CD14-positive monocyte (primary cell): ENCODE results near the gene ITPKA. TPM values are rescaled to one million over a fixed set of nuclear protein-coding genes. Genes with fewer than 3 reads are reported as not detected.

ENCODE experiments used
- DNase-seq, 3 donors: peaks; one replicate each; pipeline ENCODE4 v3.0.0-alpha.2; 2011 to 2022
- H2AFZ ChIP-seq: 2 replicates; pipeline ENCODE4 v1.6.0; 2012; ENCODE audit warnings: mild to moderate bottlenecking, low read depth, low read length, inconsistent platforms; ENCODE audit not compliant: insufficient read depth, poor library complexity, severe bottlenecking
- H3K27ac ChIP-seq, 2 donors: 1 replicate in 1 of 2; 2 replicates in 1 of 2; pipeline ENCODE4 v1.5.1; 2012 to 2013; ENCODE audit warnings: low read length in 2 of 2, control low read depth in 1 of 2, inconsistent platforms in 1 of 2, low read depth in 1 of 2, mild to moderate bottlenecking in 1 of 2
- H3K27me3 ChIP-seq, 2 donors: one replicate each; pipeline versions ENCODE4 v1.6.0 to v1.6.1; 2011 to 2013; ENCODE audit warnings: low read length in 2 of 2; ENCODE audit not compliant: control insufficient read depth in 2 of 2, insufficient read depth in 2 of 2
- H3K36me3 ChIP-seq, 2 donors: replicated peaks in 1 of 2; 1 replicate in 1 of 2; 2 replicates in 1 of 2; pipeline versions ENCODE4 v1.5.1 to v1.6.1; 2012 to 2013; ENCODE audit warnings: low read length in 2 of 2, control low read depth in 1 of 2, inconsistent platforms in 1 of 2, mild to moderate bottlenecking in 1 of 2; ENCODE audit not compliant: insufficient read depth in 2 of 2, control insufficient read depth in 1 of 2
- H3K4me1 ChIP-seq, 2 donors: 1 replicate in 1 of 2; 2 replicates in 1 of 2; pipeline versions ENCODE4 v1.5.1 to v1.6.1; 2012 to 2013; ENCODE audit warnings: low read length in 2 of 2, control low read depth in 1 of 2, inconsistent platforms in 1 of 2, mild to moderate bottlenecking in 1 of 2, moderate library complexity in 1 of 2; ENCODE audit not compliant: insufficient read depth in 2 of 2, control insufficient read depth in 1 of 2
- H3K4me2 ChIP-seq: replicated peaks from 2 replicates; pipeline ENCODE3; 2012; ENCODE audit warnings: low read length, moderate library complexity, mild to moderate bottlenecking; ENCODE audit not compliant: poor library complexity, severe bottlenecking; ENCODE audit errors: extremely low read depth
- H3K4me3 ChIP-seq, 3 experiments: fragments of 200-600 bp in 1 of 3; sonication (generic) in 1 of 3; replicated peaks in 1 of 3; 1 replicate in 2 of 3; 2 replicates in 1 of 3; pipeline ENCODE4 v1.5.1; 2011 to 2013; ENCODE audit warnings: low read length in 3 of 3, mild to moderate bottlenecking in 3 of 3, control low read depth in 2 of 3, low read depth in 2 of 3, inconsistent platforms in 1 of 3, moderate library complexity in 1 of 3
- H3K79me2 ChIP-seq: 2 replicates; pipeline ENCODE4 v1.6.0; 2012; ENCODE audit warnings: mild to moderate bottlenecking, control low read depth, inconsistent platforms, low read length, moderate library complexity; ENCODE audit not compliant: insufficient read depth
- H3K9ac ChIP-seq: 2 replicates; pipeline ENCODE4 v1.6.0; 2017; ENCODE audit warnings: low read length, mild to moderate bottlenecking; ENCODE audit not compliant: insufficient read depth, poor library complexity, severe bottlenecking
- H3K9me3 ChIP-seq, 2 donors: replicated peaks in 1 of 2; 1 replicate in 1 of 2; 2 replicates in 1 of 2; pipeline versions ENCODE4 v1.5.1 to v1.6.1; 2012 to 2013; ENCODE audit warnings: low read length in 2 of 2, control low read depth in 1 of 2; ENCODE audit not compliant: control insufficient read depth in 1 of 2, insufficient read depth in 1 of 2
- H4K20me1 ChIP-seq: 2 replicates; pipeline ENCODE4 v1.6.0; 2012; ENCODE audit warnings: mild to moderate bottlenecking, low read length, control low read depth, moderate library complexity; ENCODE audit not compliant: insufficient read depth
- H3K27ac Mint-ChIP-seq, 7 donors: one replicate each; pipeline ENCODE4 v1.8.0; 2020; ENCODE audit warnings: mild to moderate bottlenecking in 7 of 7, mixed read lengths in 7 of 7, moderate library complexity in 6 of 7, inconsistent platforms in 2 of 7
- H3K27me3 Mint-ChIP-seq, 3 donors: one replicate each; pipeline ENCODE4 v1.8.0; 2021 to 2022; ENCODE audit warnings: low read depth in 3 of 3, mild to moderate bottlenecking in 3 of 3, mixed read lengths in 3 of 3, moderate library complexity in 3 of 3, inconsistent platforms in 1 of 3
- H3K36me3 Mint-ChIP-seq, 2 donors: one replicate each; pipeline ENCODE4 v1.8.0; 2020; ENCODE audit warnings: mixed read lengths in 2 of 2, inconsistent platforms in 1 of 2, mild to moderate bottlenecking in 1 of 2
- H3K4me1 Mint-ChIP-seq: one replicate; pipeline ENCODE4 v1.8.0; 2020; ENCODE audit warnings: mild to moderate bottlenecking, mixed read lengths
- H3K4me3 Mint-ChIP-seq, 2 donors: one replicate each; pipeline ENCODE4 v1.8.0; 2020; ENCODE audit warnings: mild to moderate bottlenecking in 2 of 2, mixed read lengths in 2 of 2, moderate library complexity in 1 of 2
- H3K9me3 Mint-ChIP-seq, 7 donors: one replicate each; pipeline ENCODE4 v1.8.0; 2020 to 2022; ENCODE audit warnings: mixed read lengths in 7 of 7, mild to moderate bottlenecking in 6 of 7, moderate library complexity in 6 of 7, inconsistent platforms in 2 of 7
- WGBS: methylation state at CpG from one replicate; pipeline ENCODE4 v1.1.5; 2013; ENCODE audit warnings: missing lambda C conversion rate; ENCODE audit not compliant: insufficient coverage; 5-methylcytosine and 5-hydroxymethylcytosine counted together
- intact Hi-C, 2 donors: fragments of 100-400 bp; cut with micrococcal nuclease; formaldehyde crosslinking; loops; one replicate each; pipeline versions ENCODE4 v1.15.0 to v1.15.1; 2023
- polyA plus RNA-seq, 3 donors: library from polyadenylated mRNA; depleted of rRNA in 1 of 3; unstranded in 2 of 3; stranded (reverse) in 1 of 3; fragments of 300-500 nt in 2 of 3; fragments of >200 nt in 1 of 3; fragmentation: Illumina TruSeq in 2 of 3; gene quantifications; 1 replicate in 2 of 3; 2 replicates in 1 of 3; pipeline ENCODE4 v1.2.3, GENCODE V29; 2012 to 2021
- TF ChIP-seq, protein P1 (sequence below): fragments of 200-600 bp; IDR thresholded peaks from one replicate; pipeline ENCODE4 v1.8.0; 2022; ENCODE audit warnings: antibody characterized with exemption, mild to moderate bottlenecking

Gene ITPKA
- polyA plus RNA-seq, 3 donors, result 0.31 TPM; not detected in 2

- H3K36me3 ChIP-seq, result peaks cover 48 to 70% of the 10 kb centered on the region in 2 donors
- TF ChIP-seq, protein P1, sequence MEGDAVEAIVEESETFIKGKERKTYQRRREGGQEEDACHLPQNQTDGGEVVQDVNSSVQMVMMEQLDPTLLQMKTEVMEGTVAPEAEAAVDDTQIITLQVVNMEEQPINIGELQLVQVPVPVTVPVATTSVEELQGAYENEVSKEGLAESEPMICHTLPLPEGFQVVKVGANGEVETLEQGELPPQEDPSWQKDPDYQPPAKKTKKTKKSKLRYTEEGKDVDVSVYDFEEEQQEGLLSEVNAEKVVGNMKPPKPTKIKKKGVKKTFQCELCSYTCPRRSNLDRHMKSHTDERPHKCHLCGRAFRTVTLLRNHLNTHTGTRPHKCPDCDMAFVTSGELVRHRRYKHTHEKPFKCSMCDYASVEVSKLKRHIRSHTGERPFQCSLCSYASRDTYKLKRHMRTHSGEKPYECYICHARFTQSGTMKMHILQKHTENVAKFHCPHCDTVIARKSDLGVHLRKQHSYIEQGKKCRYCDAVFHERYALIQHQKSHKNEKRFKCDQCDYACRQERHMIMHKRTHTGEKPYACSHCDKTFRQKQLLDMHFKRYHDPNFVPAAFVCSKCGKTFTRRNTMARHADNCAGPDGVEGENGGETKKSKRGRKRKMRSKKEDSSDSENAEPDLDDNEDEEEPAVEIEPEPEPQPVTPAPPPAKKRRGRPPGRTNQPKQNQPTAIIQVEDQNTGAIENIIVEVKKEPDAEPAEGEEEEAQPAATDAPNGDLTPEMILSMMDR, result no peak
- no peak overlapping the region for H3K9ac ChIP-seq
- WGBS, result 40% methylated on average over 1 of the region's 4 CpGs
- Mint-ChIP-seq H3K36me3 (peaks cover 55 to 82% of the 10 kb centered on the region in 2 donors), H3K4me3 (no peak overlapping the region), H3K27ac (peak overlapping the region in 1 of 7 donors; percentile 21), H3K27me3 (peaks cover 0 to 2% (median 1%) of the 10 kb centered on the region in 3 donors), H3K4me1 (peaks cover 8% of the 10 kb centered on the region), H3K9me3 (peaks cover 0 to 3% (median 0%) of the 10 kb centered on the region in 7 donors)
- H3K27ac ChIP-seq, result no peak overlapping the region
- H3K27me3 ChIP-seq, result no peaks in the 10 kb centered on the region
- H3K4me2 ChIP-seq, result no peak overlapping the region
- H2AFZ ChIP-seq, result no peak overlapping the region
- H3K9me3 ChIP-seq, result no peaks in the 10 kb centered on the region
- no peak overlapping the region for H3K4me3 ChIP-seq
- DNase-seq, result no peak
- no peaks in the 10 kb centered on the region for H3K79me2 ChIP-seq
- no peaks in the 10 kb centered on the region for H4K20me1 ChIP-seq
- peaks cover 4 to 5% of the 10 kb centered on the region in 2 donors for H3K4me1 ChIP-seq
- intact Hi-C loops, result no loop called here
Observed at GRCh38 chr15:41462084-41462795, 31.4 kb upstream of the ITPKA start.

GRCh38 chr15:41464889-41465580 lies 28.6 kb upstream of the ITPKA start:
- H3K9me3 Mint-ChIP-seq, result peaks cover 0 to 3% (median 0%) of the 10 kb centered on the region in 7 donors
- WGBS, result 97% methylated on average over 8 of the region's 9 CpGs
- H3K4me3 Mint-ChIP-seq, result no peak overlapping the region
- Histone ChIP-seq H3K9ac (no peak overlapping the region), H3K4me3 (no peak overlapping the region), H3K79me2 (no peaks in the 10 kb centered on the region), H3K27ac (no peak overlapping the region), H2AFZ (no peak overlapping the region), H3K9me3 (no peaks in the 10 kb centered on the region), H3K27me3 (no peaks in the 10 kb centered on the region), H3K36me3 (peaks cover 47 to 71% of the 10 kb centered on the region in 2 donors), H3K4me1 (peaks cover 4 to 5% of the 10 kb centered on the region in 2 donors), H4K20me1 (no peaks in the 10 kb centered on the region), H3K4me2 (no peak overlapping the region)
- intact Hi-C loops, result no loop called here
- DNase-seq, result no peak
- TF ChIP-seq, protein P1, result no peak
- peaks cover 8% of the 10 kb centered on the region for H3K4me1 Mint-ChIP-seq
- peaks cover 58 to 83% of the 10 kb centered on the region in 2 donors for H3K36me3 Mint-ChIP-seq
- peaks cover 0 to 1% (median 0%) of the 10 kb centered on the region in 3 donors for H3K27me3 Mint-ChIP-seq
- peak overlapping the region in 1 of 7 donors; percentile 35 for H3K27ac Mint-ChIP-seq
